Stimulated activated CD4-positive, alpha-beta T cell treated with anti-CD3 and anti-CD28 coated beads, Interleukin-12 subunit alpha, Interleukin-12 subunit beta, amount 100 ng/mL, for 24 hours (primary cell): ENCODE results near the gene UBE2C.

ENCODE experiments used
- DNase-seq, 2 experiments: peaks; one replicate each; pipeline ENCODE4 v3.0.0-alpha.2; 2020; ENCODE audit warnings: low read depth in 2 of 2

Gene UBE2C

GRCh38 chr20:45859916-45860315 is 47.5 kb downstream of the UBE2C start:
- DNase-seq: no peak

DNA sequence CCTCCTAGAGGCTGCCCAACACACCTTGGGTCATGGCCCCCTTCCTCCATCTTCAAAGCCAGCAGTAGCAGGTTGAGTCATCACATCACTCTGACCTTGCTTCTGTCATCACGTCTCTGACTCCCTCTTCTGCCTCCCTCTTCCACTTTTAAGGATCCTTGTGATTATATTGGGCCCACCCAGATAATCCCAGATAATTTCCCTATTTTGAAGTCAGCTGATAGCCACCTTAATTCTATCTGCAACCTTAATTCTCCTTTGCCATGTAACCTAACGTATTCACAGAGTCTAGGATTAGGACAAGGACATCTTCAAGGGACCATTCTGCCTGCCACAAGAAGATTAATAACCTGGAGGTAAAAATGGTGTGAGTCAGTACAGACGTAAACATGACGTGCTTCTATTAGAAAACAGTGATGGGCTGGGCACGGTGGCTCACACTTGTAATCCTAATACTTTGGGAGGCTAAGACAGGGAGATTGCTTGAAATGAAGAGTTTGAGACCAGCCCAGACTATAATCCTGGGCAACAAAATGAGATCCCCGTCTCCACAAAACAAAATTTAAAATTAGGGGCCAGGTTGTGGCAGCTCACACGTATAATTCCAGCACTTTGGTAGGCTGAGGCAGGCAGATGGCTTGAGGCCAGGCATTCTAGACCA is 48.2 kb downstream of the UBE2C start:
- DNase-seq: no peak

DNA sequence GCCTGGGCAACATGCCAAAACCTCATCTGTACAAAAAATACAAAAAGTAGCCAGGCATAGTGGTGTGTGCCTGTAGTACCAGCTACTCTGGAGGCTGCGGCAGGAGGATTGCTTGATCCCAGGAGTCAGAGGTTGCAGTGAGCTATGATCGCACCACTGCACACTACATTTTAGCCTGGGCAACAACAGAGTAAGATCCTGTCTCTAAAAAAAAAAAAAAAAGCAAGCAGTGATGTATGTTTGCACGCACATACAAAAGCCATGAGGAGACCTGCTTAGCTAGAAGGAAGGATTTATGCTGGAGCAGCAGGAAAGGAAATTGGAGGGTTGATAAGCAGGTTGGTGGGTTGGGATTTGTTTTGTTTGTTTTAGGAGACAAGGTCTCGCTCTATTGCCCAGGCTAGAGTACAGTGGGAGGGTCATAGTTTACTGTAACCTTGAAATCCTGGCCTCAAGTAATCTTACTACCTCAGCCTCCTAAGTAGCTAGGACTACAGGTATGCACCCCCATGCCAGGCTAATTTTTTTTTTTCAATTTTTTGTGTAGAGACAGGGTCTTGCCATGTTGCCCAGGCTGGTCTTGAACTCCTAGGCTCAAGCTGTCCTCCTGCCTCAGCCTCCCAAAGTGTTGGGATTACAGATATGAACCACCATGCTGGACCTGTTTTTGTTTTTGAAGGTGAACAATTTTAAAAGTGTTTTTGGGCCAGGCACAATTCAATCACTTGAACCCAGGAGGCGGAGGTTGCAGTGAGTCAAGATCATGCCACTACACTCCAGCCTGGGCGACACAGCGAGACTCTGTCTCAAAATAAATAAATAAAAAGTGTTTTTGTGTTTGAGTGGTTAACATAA is 49.0 kb downstream of the UBE2C start:
- DNase-seq: no peak

GRCh38 chr20:45863543-45864470 is 51.4 kb downstream of the UBE2C start:
- no peak for DNase-seq

- no peak for DNase-seq
Observed at GRCh38 chr20:45866454-45866853, 54.0 kb downstream of the UBE2C start.
